Measurements from ENCODE around the gene TRABD.

DNA sequence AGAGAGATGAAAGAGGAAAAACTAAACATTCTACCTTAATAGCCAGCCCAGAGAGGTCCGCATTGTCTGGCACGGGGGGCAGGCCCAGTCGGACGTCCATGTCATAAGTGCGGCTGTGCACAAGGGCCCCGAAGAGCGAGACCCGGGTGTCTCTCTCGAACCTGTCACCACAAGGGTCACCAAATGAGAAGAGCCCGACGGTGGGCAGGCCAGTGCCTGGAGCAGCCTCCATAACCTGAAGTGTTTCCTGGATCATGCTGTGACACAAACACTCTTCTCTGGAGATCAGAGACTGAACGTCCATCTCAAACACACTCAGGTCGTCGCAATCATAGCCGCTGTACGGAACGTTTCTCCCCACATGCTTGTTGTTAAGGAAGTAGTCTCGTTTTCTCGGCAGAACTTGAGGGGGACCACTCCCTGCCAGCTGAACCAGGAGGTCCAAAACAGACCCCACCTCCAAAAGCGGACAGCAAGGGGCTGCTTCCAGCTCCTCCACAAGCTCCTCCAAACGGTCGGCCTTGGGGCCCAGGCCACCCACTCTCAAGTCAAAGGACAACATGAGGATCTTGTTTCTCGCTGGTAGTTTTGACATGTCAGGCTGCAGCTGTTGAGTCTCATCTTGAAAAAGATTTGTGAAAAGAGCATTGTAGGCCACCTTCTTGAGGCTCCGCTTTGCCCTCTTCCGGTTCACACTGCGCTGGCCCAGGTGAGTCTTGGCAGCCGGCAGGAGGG, 58.1 kb downstream of the TRABD start:
- TF ChIP-seq, protein P1, sequence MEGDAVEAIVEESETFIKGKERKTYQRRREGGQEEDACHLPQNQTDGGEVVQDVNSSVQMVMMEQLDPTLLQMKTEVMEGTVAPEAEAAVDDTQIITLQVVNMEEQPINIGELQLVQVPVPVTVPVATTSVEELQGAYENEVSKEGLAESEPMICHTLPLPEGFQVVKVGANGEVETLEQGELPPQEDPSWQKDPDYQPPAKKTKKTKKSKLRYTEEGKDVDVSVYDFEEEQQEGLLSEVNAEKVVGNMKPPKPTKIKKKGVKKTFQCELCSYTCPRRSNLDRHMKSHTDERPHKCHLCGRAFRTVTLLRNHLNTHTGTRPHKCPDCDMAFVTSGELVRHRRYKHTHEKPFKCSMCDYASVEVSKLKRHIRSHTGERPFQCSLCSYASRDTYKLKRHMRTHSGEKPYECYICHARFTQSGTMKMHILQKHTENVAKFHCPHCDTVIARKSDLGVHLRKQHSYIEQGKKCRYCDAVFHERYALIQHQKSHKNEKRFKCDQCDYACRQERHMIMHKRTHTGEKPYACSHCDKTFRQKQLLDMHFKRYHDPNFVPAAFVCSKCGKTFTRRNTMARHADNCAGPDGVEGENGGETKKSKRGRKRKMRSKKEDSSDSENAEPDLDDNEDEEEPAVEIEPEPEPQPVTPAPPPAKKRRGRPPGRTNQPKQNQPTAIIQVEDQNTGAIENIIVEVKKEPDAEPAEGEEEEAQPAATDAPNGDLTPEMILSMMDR (conservative IDR thresholded peaks at IDR 0.05), result no peak
- no peak for TF ChIP-seq ZFX (IDR thresholded peaks at IDR 0.05)

Data from C4-2B (cell line).